MM.1S (cell line): ENCODE measurements around the gene RAB20.

ENCODE experiments used
- DNase-seq: peaks from one replicate; pipeline ENCODE4 v3.0.0-alpha.2; 2015
- H2AFZ ChIP-seq: fragments of 300-600 bp; sonication (generic); 2 replicates; pipeline ENCODE4 v1.6.0; 2016; ENCODE audit warnings: antibody characterized with exemption, low read length
- H3F3A ChIP-seq: fragments of 300-600 bp; sonication (generic); 2 replicates; pipeline ENCODE4 v1.6.1; 2016; ENCODE audit warnings: mild to moderate bottlenecking, antibody characterized with exemption, low read length, moderate library complexity, mixed read lengths; ENCODE audit not compliant: insufficient read depth
- H3K27ac ChIP-seq: fragments of 300-600 bp; sonication (generic); 2 replicates; pipeline ENCODE4 v1.5.1; 2016; ENCODE audit warnings: mild to moderate bottlenecking, low read length
- H3K27me3 ChIP-seq: fragments of 300-600 bp; sonication (generic); replicated peaks from 2 replicates; pipeline ENCODE4 v1.6.0; 2016; ENCODE audit warnings: low read length; ENCODE audit not compliant: insufficient read depth
- H3K36me3 ChIP-seq: fragments of 300-600 bp; sonication (generic); replicated peaks from 2 replicates; pipeline ENCODE4 v1.6.1; 2016; ENCODE audit warnings: mild to moderate bottlenecking, low read length, mixed read lengths; ENCODE audit not compliant: insufficient read depth
- H3K4me1 ChIP-seq: fragments of 300-600 bp; sonication (generic); 2 replicates; pipeline ENCODE4 v1.6.1; 2016; ENCODE audit warnings: low read length, mixed read lengths
- H3K4me2 ChIP-seq: fragments of 300-600 bp; sonication (generic); 2 replicates; pipeline ENCODE4 v1.6.0; 2016; ENCODE audit warnings: low read depth, low read length
- H3K4me3 ChIP-seq: fragments of 300-600 bp; sonication (generic); 2 replicates; pipeline ENCODE4 v1.5.1; 2016; ENCODE audit warnings: low read length, mixed read lengths
- H3K79me2 ChIP-seq: fragments of 300-600 bp; sonication (generic); 2 replicates; pipeline ENCODE4 v1.6.1; 2016; ENCODE audit warnings: mixed run types, low read length, mixed read lengths
- H3K9ac ChIP-seq: fragments of 300-600 bp; sonication (generic); 2 replicates; pipeline ENCODE4 v1.6.1; 2016; ENCODE audit warnings: low read length, mixed read lengths
- H3K9me2 ChIP-seq: fragments of 300-600 bp; sonication (generic); replicated peaks from 2 replicates; pipeline ENCODE4 v1.6.1; 2016; ENCODE audit warnings: mild to moderate bottlenecking, low read length, mixed read lengths; ENCODE audit not compliant: insufficient read depth
- H3K9me3 ChIP-seq: fragments of 300-600 bp; sonication (generic); replicated peaks from 2 replicates; pipeline ENCODE4 v1.6.1; 2016; ENCODE audit warnings: mild to moderate bottlenecking, low read length, mixed read lengths; ENCODE audit not compliant: insufficient read depth
- H4K20me1 ChIP-seq: fragments of 300-600 bp; sonication (generic); 2 replicates; pipeline ENCODE4 v1.6.1; 2016; ENCODE audit warnings: mild to moderate bottlenecking, low read length, moderate library complexity, mixed read lengths; ENCODE audit not compliant: insufficient read depth
- EZH2 ChIP-seq: fragments of 300-600 bp; sonication (generic); optimal IDR thresholded peaks from 2 replicates; pipeline ENCODE3; 2017; ENCODE audit warnings: low read depth, mild to moderate bottlenecking, antibody characterized with exemption, low read length, mixed read lengths
- EZH2phosphoT487 ChIP-seq: fragments of 300-600 bp; sonication (generic); IDR thresholded peaks from 2 replicates; pipeline ENCODE4 v1.6.1; 2018; ENCODE audit warnings: antibody characterized with exemption, low read length
- TF ChIP-seq, protein P1 (sequence below): fragments of 300-600 bp; sonication (generic); IDR thresholded peaks from 2 replicates; pipeline ENCODE4 v1.5.1; 2016; ENCODE audit warnings: antibody characterized with exemption, low read length, mixed read lengths

RAB20 gene

DNA sequence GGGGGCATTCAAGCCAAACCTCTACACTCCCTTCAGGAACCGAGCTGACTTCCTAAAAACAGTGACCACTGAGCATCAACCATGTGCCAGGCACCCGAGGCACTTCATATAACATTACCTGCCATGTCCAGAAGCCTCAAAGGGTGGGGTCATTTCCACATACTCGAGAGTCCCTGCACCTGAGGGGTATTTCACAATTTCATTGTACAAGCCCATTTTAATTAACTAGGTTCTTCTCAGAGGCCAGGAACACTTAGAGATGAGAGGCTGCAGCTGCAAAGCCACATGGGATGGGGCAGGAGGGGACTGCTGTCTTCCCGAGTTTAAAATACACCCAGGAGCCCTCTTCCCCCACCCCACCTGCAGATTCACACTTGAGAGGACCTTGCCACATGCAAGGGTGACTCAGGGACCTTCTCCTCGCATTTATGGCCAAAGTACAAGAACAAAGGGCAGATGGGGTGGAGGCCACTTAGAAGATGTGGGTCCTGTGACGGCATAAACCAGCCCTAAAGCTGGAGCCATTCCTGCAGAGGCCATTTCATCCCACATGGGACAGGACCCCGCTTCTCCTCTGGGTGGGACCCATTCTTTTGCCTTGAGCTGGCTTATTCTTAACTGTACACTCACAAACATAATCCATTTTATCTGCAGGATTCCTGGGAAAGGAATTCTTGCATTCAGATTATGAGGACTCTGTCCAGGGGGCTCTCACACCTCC is 43.9 kb downstream of the RAB20 start:
- H3K4me1 ChIP-seq, result no peaks in the 10 kb centered on the region
- H3K36me3 ChIP-seq, result no peaks in the 10 kb centered on the region
- no peaks in the 10 kb centered on the region for H3K27me3 ChIP-seq
- H3K27ac ChIP-seq, result no peak overlapping the region
- no peaks in the 10 kb centered on the region for H3F3A ChIP-seq
- H2AFZ ChIP-seq, result no peak overlapping the region
- H3K9me3 ChIP-seq, result no peaks in the 10 kb centered on the region
- H3K4me3 ChIP-seq, result no peak overlapping the region
- no peaks in the 10 kb centered on the region for H3K9me2 ChIP-seq
- no peak overlapping the region for H3K4me2 ChIP-seq
- H3K9ac ChIP-seq, result no peak overlapping the region
- TF ChIP-seq EZH2phosphoT487, result no peak
- TF ChIP-seq EZH2, result no peak
- TF ChIP-seq, protein P1, sequence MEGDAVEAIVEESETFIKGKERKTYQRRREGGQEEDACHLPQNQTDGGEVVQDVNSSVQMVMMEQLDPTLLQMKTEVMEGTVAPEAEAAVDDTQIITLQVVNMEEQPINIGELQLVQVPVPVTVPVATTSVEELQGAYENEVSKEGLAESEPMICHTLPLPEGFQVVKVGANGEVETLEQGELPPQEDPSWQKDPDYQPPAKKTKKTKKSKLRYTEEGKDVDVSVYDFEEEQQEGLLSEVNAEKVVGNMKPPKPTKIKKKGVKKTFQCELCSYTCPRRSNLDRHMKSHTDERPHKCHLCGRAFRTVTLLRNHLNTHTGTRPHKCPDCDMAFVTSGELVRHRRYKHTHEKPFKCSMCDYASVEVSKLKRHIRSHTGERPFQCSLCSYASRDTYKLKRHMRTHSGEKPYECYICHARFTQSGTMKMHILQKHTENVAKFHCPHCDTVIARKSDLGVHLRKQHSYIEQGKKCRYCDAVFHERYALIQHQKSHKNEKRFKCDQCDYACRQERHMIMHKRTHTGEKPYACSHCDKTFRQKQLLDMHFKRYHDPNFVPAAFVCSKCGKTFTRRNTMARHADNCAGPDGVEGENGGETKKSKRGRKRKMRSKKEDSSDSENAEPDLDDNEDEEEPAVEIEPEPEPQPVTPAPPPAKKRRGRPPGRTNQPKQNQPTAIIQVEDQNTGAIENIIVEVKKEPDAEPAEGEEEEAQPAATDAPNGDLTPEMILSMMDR, result no peak
- H3K79me2 ChIP-seq, result no peaks in the 10 kb centered on the region
- no peak for DNase-seq
- no peaks in the 10 kb centered on the region for H4K20me1 ChIP-seq

DNA sequence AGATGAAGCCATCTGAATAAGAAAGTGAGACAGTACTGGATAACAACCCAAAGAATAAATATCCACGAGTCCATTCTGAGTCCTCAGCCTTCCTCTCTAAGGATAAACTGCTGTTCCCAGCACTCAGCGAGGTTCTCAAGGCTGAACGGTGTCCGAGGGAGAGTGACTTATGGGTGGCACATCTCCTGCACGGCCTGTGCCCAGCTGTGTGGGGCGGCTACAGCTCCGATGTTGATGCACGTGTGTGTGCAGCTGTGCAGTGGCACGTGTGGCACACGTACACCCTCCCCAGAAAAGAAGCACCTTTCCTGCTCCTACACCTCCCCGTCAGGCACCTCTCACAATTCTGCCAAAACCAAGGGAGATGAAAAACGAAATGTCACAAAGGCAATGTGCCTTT is 45.0 kb downstream of the RAB20 start:
- Histone ChIP-seq H2AFZ (no peak overlapping the region), H3K4me3 (no peak overlapping the region), H3K4me2 (no peak overlapping the region), H3K27ac (no peak overlapping the region), H3K9ac (no peak overlapping the region), H3K9me3 (no peaks in the 10 kb centered on the region), H3K27me3 (no peaks in the 10 kb centered on the region), H3K79me2 (no peaks in the 10 kb centered on the region), H3F3A (no peaks in the 10 kb centered on the region), H3K36me3 (no peaks in the 10 kb centered on the region), H4K20me1 (no peaks in the 10 kb centered on the region), H3K4me1 (no peaks in the 10 kb centered on the region), H3K9me2 (no peaks in the 10 kb centered on the region)
- TF ChIP-seq EZH2, result no peak
- TF ChIP-seq, protein P1, result no peak
- TF ChIP-seq EZH2phosphoT487, result no peak
- DNase-seq, result no peak

DNA sequence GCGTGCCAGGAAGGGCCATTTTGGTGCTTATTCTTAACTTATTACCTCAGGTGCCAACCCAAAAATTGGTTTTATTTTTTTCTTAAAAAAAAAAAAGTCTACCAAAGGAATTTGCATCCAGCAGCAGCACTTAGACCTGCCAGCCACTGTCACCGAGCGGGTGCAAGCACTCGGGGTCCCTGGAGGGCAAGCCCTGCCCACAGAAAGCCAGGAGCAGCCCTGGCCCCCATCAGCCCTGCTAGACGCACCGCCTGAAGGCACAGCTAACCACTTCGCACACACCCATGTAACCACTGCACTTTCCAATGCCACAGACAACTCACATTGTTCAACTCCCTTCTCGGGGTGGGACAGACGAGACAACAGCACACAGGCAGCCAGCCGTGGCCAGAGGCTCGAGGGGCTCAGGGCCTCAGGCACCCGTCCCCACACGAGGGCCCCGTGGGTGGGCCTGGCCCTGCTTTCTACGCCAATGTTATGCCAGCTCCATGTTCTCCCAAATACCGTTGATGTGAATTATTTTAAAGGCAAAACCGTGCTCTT is 49.3 kb downstream of the RAB20 start:
- Histone ChIP-seq H3K4me3 (no peak overlapping the region), H3K79me2 (no peaks in the 10 kb centered on the region), H3K9ac (no peak overlapping the region), H3K27me3 (no peaks in the 10 kb centered on the region), H2AFZ (no peak overlapping the region), H3F3A (no peaks in the 10 kb centered on the region), H3K27ac (no peak overlapping the region), H3K4me2 (no peak overlapping the region), H3K9me3 (no peaks in the 10 kb centered on the region), H3K4me1 (no peaks in the 10 kb centered on the region), H4K20me1 (no peaks in the 10 kb centered on the region), H3K36me3 (no peaks in the 10 kb centered on the region), H3K9me2 (no peaks in the 10 kb centered on the region)
- no peak for DNase-seq
- TF ChIP-seq EZH2phosphoT487 (no peak), EZH2 (no peak)
- TF ChIP-seq, protein P1, result no peak
